Naive thymus-derived CD4-positive, alpha-beta T cell (primary cell): Measurements from ENCODE around the gene PHLDA2. TPM values are rescaled to one million over a fixed set of nuclear protein-coding genes. Genes with fewer than 3 reads are reported as not detected.
A peak's percentile ranks its signal among the peaks of the same experiment; 100 is the strongest.

Source experiments
- ATAC-seq: fragments of 150-1000 bp; cut with Tn5 transposase; 2 replicates; pipeline ENCODE4 v1.10.0; 2021; ENCODE audit warnings: mild to moderate bottlenecking, moderate library complexity
- CTCF ChIA-PET: fragments of 350-600 bp; sonication (Branson Sonifier 250); formaldehyde crosslinking; loops from one replicate; lab custom pipeline; 2021; ENCODE audit warnings: antibody characterized with exemption; lab: Charles Lee
- POLR2A ChIA-PET: fragments of 350-600 bp; sonication (Branson Sonifier 250); formaldehyde crosslinking; loops from one replicate; lab custom pipeline; 2021; ENCODE audit warnings: antibody characterized with exemption, inconsistent platforms; lab: Charles Lee
- DNase-seq, 9 donors: peaks; one replicate each; pipeline versions ENCODE4 v3.0.0 to v3.0.0-alpha.2; 2020 to 2022; ENCODE audit warnings: mixed read lengths in 1 of 9
- H3K27ac ChIP-seq: one replicate; pipeline ENCODE4 v1.7.0; 2013; ENCODE audit warnings: mild to moderate bottlenecking, low read depth, low read length, moderate library complexity
- H3K27me3 ChIP-seq, 2 donors: one replicate each; pipeline ENCODE4 v1.7.0; 2013; ENCODE audit warnings: low read length in 2 of 2, mild to moderate bottlenecking in 2 of 2, moderate library complexity in 2 of 2; ENCODE audit not compliant: control insufficient read depth in 2 of 2, insufficient read depth in 2 of 2
- H3K36me3 ChIP-seq, 3 experiments: 1 replicate in 2 of 3; 2 replicates in 1 of 3; pipeline ENCODE4 v1.7.0; 2013; ENCODE audit warnings: low read length in 3 of 3, mild to moderate bottlenecking in 3 of 3, moderate library complexity in 1 of 3; ENCODE audit not compliant: insufficient read depth in 3 of 3, control insufficient read depth in 2 of 3
- H3K4me1 ChIP-seq, 2 donors: one replicate each; pipeline ENCODE4 v1.7.0; 2013; ENCODE audit warnings: low read length in 2 of 2, mild to moderate bottlenecking in 2 of 2, moderate library complexity in 1 of 2; ENCODE audit not compliant: control insufficient read depth in 2 of 2, insufficient read depth in 2 of 2
- H3K4me3 ChIP-seq: 2 replicates; pipeline ENCODE4 v1.7.0; 2013; ENCODE audit warnings: mild to moderate bottlenecking, low read length
- H3K9me3 ChIP-seq, 3 experiments: 1 replicate in 2 of 3; 2 replicates in 1 of 3; pipeline ENCODE4 v1.7.0; 2013; ENCODE audit warnings: low read length in 3 of 3; ENCODE audit not compliant: control insufficient read depth in 2 of 3
- H3K27ac Mint-ChIP-seq, 9 donors: one replicate each; pipeline ENCODE4 v1.8.0; 2020 to 2022; ENCODE audit warnings: mixed read lengths in 9 of 9, mild to moderate bottlenecking in 8 of 9, moderate library complexity in 5 of 9, inconsistent platforms in 2 of 9
- H3K27me3 Mint-ChIP-seq, 5 donors: one replicate each; pipeline ENCODE4 v1.8.0; 2021 to 2022; ENCODE audit warnings: mixed read lengths in 5 of 5, mild to moderate bottlenecking in 1 of 5
- H3K36me3 Mint-ChIP-seq, 5 donors: one replicate each; pipeline ENCODE4 v1.8.0; 2020 to 2022; ENCODE audit warnings: mixed read lengths in 5 of 5, mild to moderate bottlenecking in 3 of 5, inconsistent platforms in 1 of 5
- H3K4me1 Mint-ChIP-seq, 7 donors: one replicate each; pipeline ENCODE4 v1.8.0; 2020 to 2022; ENCODE audit warnings: mixed read lengths in 7 of 7, mild to moderate bottlenecking in 3 of 7, inconsistent platforms in 1 of 7
- H3K4me3 Mint-ChIP-seq, 10 donors: one replicate each; pipeline ENCODE4 v1.8.0; 2020 to 2022; ENCODE audit warnings: mild to moderate bottlenecking in 10 of 10, mixed read lengths in 10 of 10, moderate library complexity in 6 of 10, inconsistent platforms in 2 of 10
- H3K9me3 Mint-ChIP-seq, 11 donors: one replicate each; pipeline ENCODE4 v1.8.0; 2020 to 2022; ENCODE audit warnings: mixed read lengths in 11 of 11, mild to moderate bottlenecking in 4 of 11, inconsistent platforms in 1 of 11, moderate library complexity in 1 of 11
- intact Hi-C, 2 donors: fragments of 100-400 bp; cut with micrococcal nuclease; formaldehyde crosslinking; loops; one replicate each; pipeline ENCODE4 v1.15.1; 2023
- polyA plus RNA-seq, 2 donors: library from polyadenylated mRNA; unstranded; fragments of 300-500 nt; fragmentation: Illumina TruSeq; gene quantifications; one replicate each; pipeline ENCODE4 v1.2.3, GENCODE V29; 2021
- total RNA-seq, 6 experiments: library from RNA in 5 of 6; stranded (reverse) in 5 of 6; gene quantifications; 1 replicate in 5 of 6; 2 replicates in 1 of 6; pipeline ENCODE4 v1.2.3 and lab custom pipeline; 2021 to 2026

PHLDA2 gene
- total and polyA plus RNA-seq, 7 experiments from 2014 or later: 2.5 to 7.9 (median 4.5) TPM; not detected in 4

DNA sequence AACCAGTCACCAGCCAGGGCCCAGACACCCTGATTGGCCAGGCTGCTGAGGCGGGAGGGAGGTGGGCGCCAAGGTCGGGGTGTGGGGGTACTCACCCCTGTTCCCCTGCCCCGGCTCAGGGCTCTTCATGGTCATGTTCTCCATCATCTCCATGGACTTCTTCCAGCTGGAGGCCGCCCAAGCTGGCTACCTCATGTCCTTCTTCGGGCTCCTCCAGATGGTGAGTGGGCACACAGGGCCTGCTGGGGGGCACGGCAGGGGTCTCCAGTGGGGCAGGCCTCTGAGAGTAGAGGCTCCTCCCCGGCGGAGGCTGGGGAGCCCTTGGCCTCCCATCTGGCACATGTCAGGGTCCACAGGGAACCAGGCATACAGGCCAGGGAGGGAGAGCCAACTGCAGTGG is 10.0 kb downstream of the PHLDA2 start:
- Mint-ChIP-seq H3K9me3 (no peaks in the 10 kb centered on the region), H3K27me3 (no peaks in the 10 kb centered on the region), H3K27ac (no peak overlapping the region), H3K4me1 (peaks cover 0 to under 1% (median 0%) of the 10 kb centered on the region in 7 donors), H3K36me3 (no peaks in the 10 kb centered on the region), H3K4me3 (no peak overlapping the region)
- Histone ChIP-seq H3K27ac (no peak overlapping the region), H3K27me3 (no peaks in the 10 kb centered on the region), H3K4me3 (no peak overlapping the region), H3K4me1 (no peaks in the 10 kb centered on the region), H3K36me3 (no peaks in the 10 kb centered on the region), H3K9me3 (no peaks in the 10 kb centered on the region)
- POLR2A ChIA-PET: no interaction called here
- CTCF ChIA-PET: no interaction called here
- ATAC-seq: no peak
- no peak for DNase-seq
- intact Hi-C loops: no loop called here

DNA sequence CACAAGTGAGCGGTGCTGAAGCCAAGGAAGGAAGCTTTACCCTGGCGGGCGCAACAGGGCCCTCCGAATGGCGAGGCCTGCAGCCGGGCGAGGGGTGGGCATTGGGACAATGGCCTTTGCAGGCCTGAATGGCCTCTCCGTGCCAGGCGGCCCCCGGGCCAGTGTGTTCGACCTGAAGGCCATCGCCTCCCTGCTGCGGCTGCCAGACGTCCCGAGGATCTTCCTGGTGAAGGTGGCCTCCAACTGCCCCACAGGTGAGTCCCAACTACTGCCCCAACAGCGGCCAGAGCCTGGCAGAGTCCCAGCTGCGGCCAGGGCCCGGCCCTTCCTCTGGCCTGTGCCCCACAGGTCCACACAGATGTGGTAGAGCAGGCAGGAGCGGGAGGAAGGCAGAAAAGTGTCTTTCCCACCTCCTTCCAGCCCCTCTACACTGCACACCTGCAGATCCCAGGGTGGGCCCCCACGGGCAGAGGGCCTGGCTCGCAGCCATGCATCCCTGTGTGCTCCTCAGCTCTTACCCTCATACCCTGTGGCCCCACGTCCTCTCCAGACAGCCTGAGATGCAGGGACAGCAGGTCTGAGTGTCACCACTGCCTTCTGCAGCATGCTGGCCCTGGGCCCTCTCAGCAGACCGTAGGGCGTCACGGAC is 11.3 kb downstream of the PHLDA2 start:
- no peak for ATAC-seq
- intact Hi-C loops: no loop called here
- Histone ChIP-seq H3K27ac (no peak overlapping the region), H3K36me3 (no peaks in the 10 kb centered on the region), H3K4me1 (peaks cover 0 to 5% of the 10 kb centered on the region in 2 donors), H3K4me3 (no peak overlapping the region), H3K27me3 (no peaks in the 10 kb centered on the region), H3K9me3 (no peaks in the 10 kb centered on the region)
- POLR2A ChIA-PET: no interaction called here
- no peak overlapping the region for H3K27ac Mint-ChIP-seq
- no peaks in the 10 kb centered on the region for H3K27me3 Mint-ChIP-seq
- no peaks in the 10 kb centered on the region for H3K9me3 Mint-ChIP-seq
- DNase-seq: no peak
- CTCF ChIA-PET: interaction anchor here (0.6 kb wide), 1 partner anchor 371 kb away, joined by 3 read pairs; no protein-coding TSS in a partner anchor
- H3K4me3 Mint-ChIP-seq: no peak overlapping the region
- no peaks in the 10 kb centered on the region for H3K36me3 Mint-ChIP-seq
- H3K4me1 Mint-ChIP-seq: peaks cover 5 to 11% (median 11%) of the 10 kb centered on the region in 7 donors

DNA sequence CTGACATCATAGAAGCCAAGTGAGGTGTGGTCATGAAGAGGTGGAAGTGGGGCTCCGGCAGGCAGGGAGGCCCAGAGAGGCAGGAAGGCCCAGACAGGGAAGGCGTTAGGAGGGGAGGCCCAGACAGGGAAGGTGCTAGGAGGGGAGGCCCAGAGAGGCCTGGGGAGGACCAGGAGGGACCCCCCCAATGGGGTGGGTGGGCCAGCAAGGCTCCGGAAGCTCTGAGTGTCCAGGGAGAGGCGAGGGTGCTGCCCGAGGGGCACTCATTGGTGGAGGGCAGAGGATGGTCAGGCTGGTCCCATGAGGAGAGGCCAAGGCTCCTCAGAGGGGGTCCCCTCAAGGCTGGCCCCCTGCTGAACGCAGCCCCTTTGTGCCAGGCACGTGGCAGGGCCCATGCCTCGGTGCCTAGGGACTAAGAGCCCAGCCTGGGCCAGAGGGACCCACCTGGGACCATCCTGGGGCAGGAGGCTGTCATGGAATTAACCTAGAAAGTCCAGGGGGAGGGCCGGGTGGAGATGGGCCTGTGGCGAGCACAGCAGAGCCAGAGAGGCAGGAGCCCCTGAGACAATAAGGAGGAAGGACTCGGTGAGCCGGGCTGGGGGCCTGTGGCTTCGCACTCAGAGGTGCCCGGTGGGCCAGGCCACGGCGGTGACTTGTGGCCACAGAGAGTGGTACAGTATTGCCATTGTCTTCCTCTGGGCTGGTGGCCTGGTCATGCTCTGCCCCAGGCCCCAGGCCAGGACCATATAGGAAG is 12.2 kb downstream of the PHLDA2 start:
- ChIA-PET POLR2A (no interaction called here), CTCF (no interaction called here)
- Mint-ChIP-seq H3K36me3 (no peaks in the 10 kb centered on the region), H3K27me3 (no peaks in the 10 kb centered on the region), H3K4me1 (peaks cover 5 to 11% (median 11%) of the 10 kb centered on the region in 7 donors), H3K4me3 (no peak overlapping the region), H3K9me3 (no peaks in the 10 kb centered on the region), H3K27ac (no peak overlapping the region)
- ATAC-seq (no peak), DNase-seq (no peak)
- no peaks in the 10 kb centered on the region for H3K36me3 ChIP-seq
- H3K4me3 ChIP-seq: no peak overlapping the region
- H3K27me3 ChIP-seq: no peaks in the 10 kb centered on the region
- peaks cover 0 to 5% of the 10 kb centered on the region in 2 donors for H3K4me1 ChIP-seq
- intact Hi-C loops: no loop called here
- no peaks in the 10 kb centered on the region for H3K9me3 ChIP-seq
- H3K27ac ChIP-seq: no peak overlapping the region

DNA sequence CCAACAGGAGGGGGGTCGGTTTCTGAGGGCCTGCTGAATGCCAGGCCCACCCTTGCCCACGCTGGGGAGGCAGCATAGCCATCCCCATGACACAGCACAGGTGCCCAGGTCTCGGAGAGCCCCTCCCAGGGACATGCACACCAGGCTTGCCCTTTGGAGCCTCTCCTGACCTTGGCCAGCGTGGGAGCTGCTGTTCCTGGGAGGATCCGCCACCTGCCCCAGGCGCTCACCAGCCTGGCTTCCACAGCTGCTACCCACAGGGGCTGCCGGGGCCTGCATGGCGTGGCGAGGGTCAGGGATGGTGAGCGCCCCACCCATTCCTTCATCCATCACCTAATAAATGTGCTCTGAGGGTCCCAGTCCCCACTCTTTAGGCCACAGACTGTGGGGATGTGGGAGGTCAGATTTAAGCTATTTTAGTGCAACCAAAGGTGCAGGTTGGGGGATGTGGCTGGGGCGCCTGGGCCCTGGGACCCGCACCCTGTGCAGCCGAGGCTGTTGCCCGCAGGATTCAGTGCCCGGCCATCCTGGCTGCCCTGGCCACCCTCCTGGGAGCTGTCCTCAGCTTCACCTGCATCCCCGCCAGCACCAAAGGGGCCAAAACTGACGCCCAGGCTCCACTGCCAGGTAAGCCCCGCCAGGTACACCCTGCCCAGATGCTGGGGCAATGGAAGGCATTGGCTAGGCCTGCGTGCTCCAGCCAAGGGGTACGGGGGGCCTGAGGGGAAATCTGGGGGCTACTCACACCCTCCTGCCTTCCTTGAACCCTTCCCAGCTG is 12.9 kb downstream of the PHLDA2 start:
- no peaks in the 10 kb centered on the region for H3K27me3 ChIP-seq
- intact Hi-C loops: no loop called here
- H3K4me1 ChIP-seq: peaks cover 0 to 5% of the 10 kb centered on the region in 2 donors
- Mint-ChIP-seq H3K4me1 (peaks cover 5 to 14% (median 11%) of the 10 kb centered on the region in 7 donors), H3K9me3 (no peaks in the 10 kb centered on the region), H3K4me3 (no peak overlapping the region), H3K27me3 (no peaks in the 10 kb centered on the region), H3K36me3 (no peaks in the 10 kb centered on the region), H3K27ac (no peak overlapping the region)
- ChIA-PET CTCF (no interaction called here), POLR2A (interaction anchor here (0.9 to 1.0 kb wide), 2 partner anchors 14 to 23 kb away, joined by 3 to 4 read pairs; partner anchors contain the start of gene PHLDA2)
- H3K4me3 ChIP-seq: no peak overlapping the region
- no peak overlapping the region for H3K27ac ChIP-seq
- H3K36me3 ChIP-seq: no peaks in the 10 kb centered on the region
- ATAC-seq: no peak
- no peaks in the 10 kb centered on the region for H3K9me3 ChIP-seq
- no peak for DNase-seq

DNA sequence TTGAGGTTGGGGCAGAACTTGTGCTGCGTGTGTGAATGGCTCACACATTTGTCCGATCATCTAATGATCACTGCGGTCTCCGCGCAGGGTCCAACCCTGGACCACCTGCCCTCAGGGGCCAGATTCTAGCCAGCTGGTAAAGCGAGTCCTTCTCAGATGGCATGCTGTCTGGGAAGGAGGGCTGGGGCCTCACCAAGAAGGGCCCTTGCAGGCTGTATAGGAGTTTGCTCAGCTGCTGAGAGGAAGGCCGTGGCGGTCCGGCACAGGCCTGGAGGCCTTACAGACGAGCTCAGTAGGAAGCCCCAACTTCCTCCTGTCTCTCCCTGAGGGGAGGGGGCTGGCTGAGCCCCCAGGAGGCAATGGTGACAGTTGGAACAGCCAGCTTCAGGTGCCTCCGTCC is 13.7 kb downstream of the PHLDA2 start:
- H3K27ac Mint-ChIP-seq: no peak overlapping the region
- intact Hi-C loops: no loop called here
- no peaks in the 10 kb centered on the region for H3K9me3 ChIP-seq
- ATAC-seq (no peak), DNase-seq (no peak)
- no peaks in the 10 kb centered on the region for H3K27me3 Mint-ChIP-seq
- H3K4me3 ChIP-seq: no peak overlapping the region
- H3K36me3 Mint-ChIP-seq: no peaks in the 10 kb centered on the region
- ChIA-PET CTCF (no interaction called here), POLR2A (interaction anchor here (0.9 to 1.0 kb wide), 2 partner anchors 14 to 22 kb away, joined by 3 to 4 read pairs; partner anchors contain the start of gene PHLDA2)
- peaks cover 5 to 14% (median 11%) of the 10 kb centered on the region in 7 donors for H3K4me1 Mint-ChIP-seq
- no peaks in the 10 kb centered on the region for H3K36me3 ChIP-seq
- no peaks in the 10 kb centered on the region for H3K27me3 ChIP-seq
- H3K9me3 Mint-ChIP-seq: no peaks in the 10 kb centered on the region
- H3K27ac ChIP-seq: no peak overlapping the region
- no peak overlapping the region for H3K4me3 Mint-ChIP-seq
- H3K4me1 ChIP-seq: peaks cover 0 to 5% of the 10 kb centered on the region in 2 donors

DNA sequence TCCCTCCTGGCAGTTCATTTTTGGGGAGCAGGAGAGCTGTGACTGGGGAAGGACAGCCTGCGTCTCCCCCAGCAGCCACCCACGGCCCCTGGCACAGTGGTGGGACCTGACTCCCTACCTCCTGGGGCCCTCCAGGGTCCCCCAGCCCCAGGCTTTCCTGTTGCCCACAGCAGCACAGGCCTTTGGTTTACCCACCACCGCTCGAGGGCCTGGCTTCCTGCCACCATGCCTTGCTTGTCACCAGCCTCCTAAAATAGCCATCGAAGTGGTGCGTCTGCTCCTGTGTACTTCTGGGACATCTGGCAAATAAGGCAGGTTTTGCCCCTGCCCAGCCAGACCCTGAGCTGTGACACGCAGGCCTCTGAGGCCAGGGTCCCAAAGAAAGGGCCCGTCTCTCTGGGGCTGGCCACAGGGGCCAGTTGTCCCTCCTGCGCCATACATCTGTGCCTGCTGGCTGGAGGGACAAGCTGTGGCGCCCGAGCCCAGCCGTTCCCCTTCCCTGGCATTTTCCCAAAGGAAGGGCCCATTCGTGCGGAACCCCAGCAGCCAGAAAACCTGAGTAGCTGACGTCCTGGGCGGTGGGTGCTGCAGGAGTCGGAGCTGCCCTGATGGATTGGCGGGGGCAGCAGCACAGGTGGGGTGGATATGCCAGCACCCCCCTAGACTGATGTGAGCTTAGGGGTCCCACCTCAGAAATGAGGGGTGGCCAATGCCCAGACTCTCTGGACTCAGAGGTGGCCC is 14.6 kb downstream of the PHLDA2 start:
- Mint-ChIP-seq H3K9me3 (no peaks in the 10 kb centered on the region), H3K4me1 (peaks cover 5 to 14% (median 11%) of the 10 kb centered on the region in 7 donors), H3K27ac (no peak overlapping the region), H3K27me3 (no peaks in the 10 kb centered on the region), H3K4me3 (peak overlapping the region in 1 of 10 donors; percentile 16), H3K36me3 (no peaks in the 10 kb centered on the region)
- DNase-seq: no peak
- no peaks in the 10 kb centered on the region for H3K36me3 ChIP-seq
- no peaks in the 10 kb centered on the region for H3K9me3 ChIP-seq
- no peak overlapping the region for H3K27ac ChIP-seq
- ChIA-PET POLR2A (no interaction called here), CTCF (no interaction called here)
- intact Hi-C loops: no loop called here
- H3K27me3 ChIP-seq: no peaks in the 10 kb centered on the region
- H3K4me3 ChIP-seq: no peak overlapping the region
- peaks cover 0 to 5% of the 10 kb centered on the region in 2 donors for H3K4me1 ChIP-seq
- no peak for ATAC-seq
